ENCODE data around the gene ANKRD40CL. TPM values are rescaled to one million over a fixed set of nuclear protein-coding genes. Genes with fewer than 3 reads are reported as not detected.

Gene ANKRD40CL
- total RNA-seq, 1 experiment from 2014 or later: not detected

GRCh38 chr17:50770346-50770745 is 3.0 kb upstream of the ANKRD40CL start:
- Histone ChIP-seq H4K20me1 (ENCODE audit: control insufficient read depth, insufficient read depth, insufficient read length) (no peaks in the 10 kb centered on the region), H3K27me3 (ENCODE audit: insufficient read depth, low read length) (no peaks in the 10 kb centered on the region), H4K5ac (ENCODE audit: insufficient read length, low read depth, low read length) (no peak overlapping the region), H2AFZ (ENCODE audit: low read length) (no peak overlapping the region), H2BK20ac (ENCODE audit: low read depth, low read length, poor library complexity, severe bottlenecking) (no peak overlapping the region), H3K18ac (ENCODE audit: insufficient read length, low read depth, low read length) (no peak overlapping the region), H3T11ph (ENCODE audit: low read length) (no peak overlapping the region), H2BK15ac (ENCODE audit: low read depth, low read length) (no peak overlapping the region), H3K9ac (ENCODE audit: extremely low read depth, insufficient read length, low read length) (no peak overlapping the region), H4K8ac (replicated peaks; ENCODE audit: insufficient read length, low read depth, low read length) (no peak overlapping the region), H3K9me3 (ENCODE audit: control insufficient read depth, low read depth, low read length) (no peaks in the 10 kb centered on the region), H3K79me1 (ENCODE audit: insufficient read depth, low read depth, low read length, poor library complexity, severe bottlenecking) (no peaks in the 10 kb centered on the region), H2BK120ac (ENCODE audit: low read depth, low read length, poor library complexity, severe bottlenecking) (no peak overlapping the region), H2AK5ac (ENCODE audit: insufficient read length, low read length) (no peak overlapping the region), H2BK12ac (ENCODE audit: insufficient read length, low read depth, low read length) (no peak overlapping the region), H3K23ac (ENCODE audit: insufficient read length, low read depth, low read length) (no peak overlapping the region), H3K56ac (ENCODE audit: insufficient read length, low read depth, low read length) (no peak overlapping the region), H3K27ac (ENCODE audit: insufficient read length, low read depth, low read length) (no peak overlapping the region), H3K4me1 (ENCODE audit: insufficient read depth, low read length) (no peaks in the 10 kb centered on the region), H4K91ac (ENCODE audit: insufficient read length, low read depth, low read length) (no peak overlapping the region), H3K4ac (ENCODE audit: low read depth, low read length) (no peak overlapping the region), H3K4me2 (ENCODE audit: insufficient read depth, insufficient read length, low read length) (no peak overlapping the region), H3K14ac (ENCODE audit: insufficient read depth, low read length) (no peak overlapping the region), H2BK5ac (ENCODE audit: insufficient read length, low read length) (no peak overlapping the region), H3K23me2 (ENCODE audit: insufficient read length, low read depth, low read length, poor library complexity, severe bottlenecking) (no peaks in the 10 kb centered on the region), H3K79me2 (ENCODE audit: insufficient read depth, low read length) (no peaks in the 10 kb centered on the region)
- Mint-ChIP-seq H3K9me3 (no peaks in the 10 kb centered on the region), H3K27me3 (ENCODE audit: low read depth) (no peaks in the 10 kb centered on the region), H3K4me1 (peaks cover 6 to 11% of the 10 kb centered on the region in 2 experiments), H3K36me3 (ENCODE audit: insufficient read depth in 1 of 3, low read depth in 3 of 3) (no peaks in the 10 kb centered on the region), H3K27ac (no peak overlapping the region), H3K4me3 (no peak overlapping the region)
- no CpG with 5 or more reads among the region's 2 CpGs for WGBS (ENCODE audit: extremely low coverage, insufficient read length, low lambda C conversion rate)
- DNase-seq: peak; percentile 10
- TF ChIP-seq CTCF (conservative IDR thresholded peaks at IDR 0.05): no peak

Measured in H9 (cell line).